Liver (tissue), 9 donors: ENCODE data around the gene DNM3. TPM values are rescaled to one million over a fixed set of nuclear protein-coding genes. Genes with fewer than 3 reads are reported as not detected.

Source experiments
- DNase-seq: peaks from one replicate; pipeline ENCODE4 v3.0.0-alpha.2; 2017; ENCODE audit warnings: low spot score
- H3K27ac ChIP-seq, 2 donors: one replicate each; pipeline ENCODE4 v1.7.0; 2013; ENCODE audit warnings: inconsistent platforms in 2 of 2, low read length in 2 of 2, control low read depth in 1 of 2, low read depth in 1 of 2, mild to moderate bottlenecking in 1 of 2
- H3K27me3 ChIP-seq, 4 donors: one replicate each; pipeline versions ENCODE4 v1.6.1 to v1.7.0; 2013; ENCODE audit warnings: low read length in 3 of 4, inconsistent platforms in 1 of 4, mild to moderate bottlenecking in 1 of 4, moderate library complexity in 1 of 4; ENCODE audit not compliant: control insufficient read depth in 4 of 4, insufficient read depth in 4 of 4
- H3K36me3 ChIP-seq, 4 donors: one replicate each; pipeline versions ENCODE4 v1.6.1 to v1.7.0; 2013; ENCODE audit warnings: low read length in 3 of 4, mild to moderate bottlenecking in 3 of 4, low read depth in 1 of 4, moderate library complexity in 1 of 4; ENCODE audit not compliant: control insufficient read depth in 4 of 4, insufficient read depth in 3 of 4
- H3K4me1 ChIP-seq, 4 donors: one replicate each; pipeline versions ENCODE4 v1.6.1 to v1.7.0; 2013; ENCODE audit warnings: low read length in 3 of 4, mild to moderate bottlenecking in 3 of 4, moderate library complexity in 1 of 4; ENCODE audit not compliant: control insufficient read depth in 4 of 4, insufficient read depth in 4 of 4
- H3K4me3 ChIP-seq, 3 donors: one replicate each; pipeline versions ENCODE4 v1.6.1 to v1.7.0; 2013; ENCODE audit warnings: low read length in 3 of 3, control low read depth in 1 of 3, low read depth in 1 of 3, mild to moderate bottlenecking in 1 of 3
- H3K9ac ChIP-seq, 2 donors: one replicate each; pipeline ENCODE4 v1.7.0; 2013; ENCODE audit warnings: low read length in 2 of 2, mild to moderate bottlenecking in 2 of 2, moderate library complexity in 2 of 2, control low read depth in 1 of 2, low read depth in 1 of 2
- H3K9me3 ChIP-seq, 4 donors: one replicate each; pipeline versions ENCODE4 v1.6.1 to v1.7.0; 2013; ENCODE audit warnings: low read length in 3 of 4; ENCODE audit not compliant: control insufficient read depth in 4 of 4
- ATF3 ChIP-seq: IDR thresholded peaks from 2 replicates; pipeline ENCODE4 v1.6.1; 2016; ENCODE audit warnings: antibody characterized with exemption
- CTCF ChIP-seq: fragments of 150-350 bp; IDR thresholded peaks from 2 replicates; pipeline ENCODE4 v1.5.1; 2017; ENCODE audit warnings: improper control_type of control experiment, low read depth, low read length; ENCODE audit not compliant: missing input control
- EGR1 ChIP-seq, 2 donors: IDR thresholded peaks; 2 replicates each; pipeline ENCODE4 v1.6.1; 2016 to 2018; ENCODE audit warnings: antibody characterized with exemption in 2 of 2, low read depth in 2 of 2
- FOXA1 ChIP-seq: IDR thresholded peaks from 2 replicates; pipeline ENCODE4 v1.6.1; 2016; ENCODE audit warnings: antibody characterized with exemption
- FOXA2 ChIP-seq: IDR thresholded peaks from 2 replicates; pipeline ENCODE4 v1.6.1; 2016; ENCODE audit warnings: antibody characterized with exemption
- GABPA ChIP-seq, 2 donors: IDR thresholded peaks in 1 of 2; conservative IDR thresholded peaks in 1 of 2; 2 replicates each; pipeline ENCODE4 v1.6.1; 2016; ENCODE audit warnings: antibody characterized with exemption in 2 of 2, mild to moderate bottlenecking in 1 of 2, moderate library complexity in 1 of 2
- HNF4A ChIP-seq, 2 donors: conservative IDR thresholded peaks; 2 replicates each; pipeline ENCODE4 v1.6.1; 2016; ENCODE audit warnings: antibody characterized with exemption in 2 of 2, mild to moderate bottlenecking in 2 of 2
- HNF4G ChIP-seq: IDR thresholded peaks from 2 replicates; pipeline ENCODE4 v1.6.1; 2016; ENCODE audit warnings: antibody characterized with exemption
- JUND ChIP-seq, 2 donors: IDR thresholded peaks; 2 replicates each; pipeline ENCODE4 v1.6.1; 2016; ENCODE audit warnings: antibody characterized with exemption in 2 of 2
- MAX ChIP-seq: IDR thresholded peaks from 2 replicates; pipeline ENCODE4 v1.6.1; 2016; ENCODE audit warnings: antibody characterized with exemption
- NR2F2 ChIP-seq: IDR thresholded peaks from 2 replicates; pipeline ENCODE4 v1.6.1; 2016; ENCODE audit warnings: antibody characterized with exemption
- RAD21 ChIP-seq, 2 donors: IDR thresholded peaks; 2 replicates each; pipeline ENCODE4 v1.6.1; 2016; ENCODE audit warnings: antibody characterized with exemption in 2 of 2, mild to moderate bottlenecking in 2 of 2
- REST ChIP-seq: IDR thresholded peaks from 2 replicates; pipeline ENCODE4 v1.6.1; 2016; ENCODE audit warnings: antibody characterized with exemption, mild to moderate bottlenecking
- RXRA ChIP-seq, 2 donors: IDR thresholded peaks; 2 replicates each; pipeline ENCODE4 v1.6.1; 2017 to 2018; ENCODE audit warnings: antibody characterized with exemption in 2 of 2, mild to moderate bottlenecking in 1 of 2
- SP1 ChIP-seq: IDR thresholded peaks from 2 replicates; pipeline ENCODE4 v1.6.1; 2018; ENCODE audit warnings: antibody characterized with exemption, mild to moderate bottlenecking
- TAF1 ChIP-seq: conservative IDR thresholded peaks from 2 replicates; pipeline ENCODE4 v1.6.1; 2016; ENCODE audit warnings: antibody characterized with exemption, mild to moderate bottlenecking
- YY1 ChIP-seq: IDR thresholded peaks from 2 replicates; pipeline ENCODE4 v1.6.1; 2016; ENCODE audit warnings: antibody characterized with exemption, mild to moderate bottlenecking
- ZBTB33 ChIP-seq: IDR thresholded peaks from 2 replicates; pipeline ENCODE4 v1.6.1; 2016; ENCODE audit warnings: antibody characterized with exemption
- WGBS: extraction: QIAGEN DNeasy Blood & Tissue Kit; methylation state at CpG from one replicate; pipeline ENCODE4 v1.1.7; 2013; 5-methylcytosine and 5-hydroxymethylcytosine counted together
- polyA plus RNA-seq, 2 donors: library from polyadenylated mRNA; stranded (reverse) in 1 of 2; unstranded in 1 of 2; fragments of 200-250 nt in 1 of 2; fragments of >200 nt in 1 of 2; fragmentation: Nextera tagmentation in 1 of 2; extraction: Ambion mirVana in 1 of 2; gene quantifications; one replicate each; pipeline versions ENCODE4 v1.2.1 to v1.2.3, GENCODE V29; 2013 to 2015
- total RNA-seq, 2 donors: library from RNA; depleted of rRNA; stranded (reverse); fragments of >200 nt; gene quantifications; one replicate each; pipeline ENCODE4 v1.2.3, GENCODE V29; 2014
- donor health status: healthy.
- donor health status: healthy.
- donor health status: healthy.
- donor health status: healthy.
- donor health status: healthy.

DNM3 gene
- total and polyA plus RNA-seq, 4 donors = 0.08 to 3.2 (median 1.0) TPM

- no peak overlapping the region for H3K4me3 ChIP-seq
- TF ChIP-seq REST (no peak), TAF1 (no peak), HNF4A (conservative IDR thresholded peaks at IDR 0.05) (no peak), FOXA1 (no peak), JUND (IDR thresholded peaks at IDR 0.05) (no peak), ZBTB33 (no peak), MAX (no peak), HNF4G (no peak), NR2F2 (no peak), SP1 (no peak), CTCF (no peak)
- WGBS = 75% methylated on average over 5 of the region's 5 CpGs
These were observed 31.1 kb downstream of the DNM3 start for GRCh38 chr1:171872430-171872829.

GRCh38 chr1:171873664-171874063 lies 32.4 kb downstream of the DNM3 start:
- Histone ChIP-seq H3K27me3 (no peaks in the 10 kb centered on the region), H3K4me1 (no peaks in the 10 kb centered on the region), H3K9me3 (no peaks in the 10 kb centered on the region), H3K36me3 (no peaks in the 10 kb centered on the region), H3K4me3 (no peak overlapping the region), H3K27ac (no peak overlapping the region), H3K9ac (no peak overlapping the region)
- WGBS = 86% methylated on average over 5 of the region's 5 CpGs
- DNase-seq = no peak
- no peak for TF ChIP-seq ZBTB33
- no peak for TF ChIP-seq NR2F2
- no peak for TF ChIP-seq CTCF
- TF ChIP-seq HNF4G = no peak
- no peak for TF ChIP-seq ATF3
- TF ChIP-seq HNF4A (conservative IDR thresholded peaks at IDR 0.05) = no peak
- no peak for TF ChIP-seq FOXA2
- no peak for TF ChIP-seq TAF1
- no peak for TF ChIP-seq GABPA (IDR thresholded peaks at IDR 0.05 in 1 of 2, conservative IDR thresholded peaks at IDR 0.05 in 1 of 2)
- TF ChIP-seq EGR1 (IDR thresholded peaks at IDR 0.05; ENCODE audit: low read depth in 2 of 2) = no peak
- TF ChIP-seq RXRA (IDR thresholded peaks at IDR 0.05) = no peak
- no peak for TF ChIP-seq JUND (IDR thresholded peaks at IDR 0.05)
- no peak for TF ChIP-seq FOXA1
- no peak for TF ChIP-seq RAD21 (IDR thresholded peaks at IDR 0.05)
- no peak for TF ChIP-seq YY1
- no peak for TF ChIP-seq SP1

More at GRCh38 chr1:171872430-171872829, 31.1 kb downstream of the DNM3 start:
- Histone ChIP-seq H3K9ac (no peak overlapping the region), H3K36me3 (no peaks in the 10 kb centered on the region), H3K27ac (no peak overlapping the region), H3K9me3 (no peaks in the 10 kb centered on the region), H3K27me3 (no peaks in the 10 kb centered on the region), H3K4me1 (no peaks in the 10 kb centered on the region)
- no peak for DNase-seq
